ENCODE measurements around the gene ATP6V0A4.
"Not testable (repeated sequence)": the region's sequence is repeated elsewhere in the genome, so short reads cannot be mapped to it uniquely, and the experiment has no call there.

ATP6V0A4 gene

GRCh38 chr7:138801256-138801655 is 3.3 kb upstream of the ATP6V0A4 start:
- DNase-seq = no peak

- DNase-seq = no peak
These were observed 1.5 kb upstream of the ATP6V0A4 start for GRCh38 chr7:138799336-138800000.

DNA sequence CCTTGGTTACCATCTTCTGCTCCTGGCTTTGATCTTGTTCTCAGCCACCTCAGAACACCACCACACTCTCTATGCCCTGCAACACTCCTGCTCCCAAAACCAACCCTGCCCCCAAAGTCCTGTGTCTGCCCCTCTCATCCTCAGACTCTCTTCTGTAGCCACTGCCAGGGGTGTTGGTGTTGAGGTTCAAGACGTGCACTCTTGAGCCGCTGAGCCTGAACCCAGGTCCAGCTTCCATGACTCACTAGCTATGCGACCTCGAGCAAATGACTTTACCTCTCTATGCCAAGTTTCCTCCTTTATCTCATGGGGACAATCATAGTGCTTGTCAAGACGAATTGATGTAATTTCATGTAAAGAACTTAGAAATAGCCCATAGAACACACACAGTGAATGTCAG is 840 bp upstream of the ATP6V0A4 start:
- DNase-seq = no peak

DNA sequence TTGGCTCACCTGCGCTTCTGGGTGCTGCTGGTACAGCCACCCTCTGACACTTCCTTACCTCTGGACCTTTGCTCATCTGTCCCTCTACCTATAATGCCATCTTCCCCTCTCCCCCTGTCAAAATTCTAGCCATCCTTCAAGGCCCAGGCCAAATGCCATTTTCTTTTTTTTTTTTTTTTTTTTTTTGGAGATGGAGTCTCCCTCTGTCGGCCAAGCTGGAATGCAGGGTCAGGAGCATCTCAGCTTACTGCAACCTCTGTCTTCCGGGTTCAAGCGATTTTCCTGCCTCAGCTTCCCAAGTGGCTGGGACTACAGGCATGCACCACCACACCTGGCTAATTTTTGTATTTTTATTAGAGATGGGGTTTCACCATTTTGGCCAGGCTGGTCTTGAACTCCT is 950 bp downstream of the ATP6V0A4 start:
- not testable (repeated sequence) for DNase-seq

- DNase-seq = no peak
These were observed 1.9 kb downstream of the ATP6V0A4 start for GRCh38 chr7:138796038-138796615.

DNA sequence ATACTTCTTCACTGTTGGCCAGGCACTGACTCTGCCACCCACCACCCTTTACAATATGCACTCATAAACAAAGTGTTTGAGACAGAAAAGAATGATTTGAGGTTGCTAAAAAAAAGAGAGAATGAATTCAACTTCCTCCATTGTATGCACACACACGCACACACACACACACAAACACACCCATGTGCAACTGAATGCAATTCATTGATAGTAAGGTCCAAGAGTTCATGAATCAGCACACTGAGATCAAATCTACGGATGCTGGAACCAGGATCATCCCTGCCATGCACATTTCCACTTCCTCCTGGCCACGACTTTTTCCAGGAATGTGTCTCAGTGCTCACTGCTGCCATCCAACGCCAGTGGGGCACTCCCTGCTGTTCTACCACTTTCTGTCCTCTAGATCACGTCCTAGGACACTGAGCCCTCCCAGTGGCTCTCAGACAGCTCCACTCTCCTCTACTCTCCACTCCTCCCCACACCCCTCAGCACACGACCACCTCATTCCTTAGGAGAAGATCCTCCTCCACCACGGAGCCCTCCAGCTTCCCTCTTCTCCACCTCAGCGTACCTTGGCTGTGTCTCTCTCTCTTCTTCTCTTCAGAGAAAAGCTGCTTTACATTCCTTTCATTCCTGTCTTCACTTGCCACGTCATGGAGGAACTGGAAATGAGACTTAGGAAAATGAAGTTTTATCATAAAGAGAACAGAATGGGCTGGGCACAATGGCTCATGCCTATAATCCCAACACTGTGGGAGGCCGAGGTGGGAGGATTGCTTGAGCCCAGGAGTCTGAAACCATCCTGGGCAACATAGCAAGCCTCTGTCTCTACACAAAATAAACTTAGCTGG is 12.2 kb downstream of the ATP6V0A4 start:
- no peak for DNase-seq

DNA sequence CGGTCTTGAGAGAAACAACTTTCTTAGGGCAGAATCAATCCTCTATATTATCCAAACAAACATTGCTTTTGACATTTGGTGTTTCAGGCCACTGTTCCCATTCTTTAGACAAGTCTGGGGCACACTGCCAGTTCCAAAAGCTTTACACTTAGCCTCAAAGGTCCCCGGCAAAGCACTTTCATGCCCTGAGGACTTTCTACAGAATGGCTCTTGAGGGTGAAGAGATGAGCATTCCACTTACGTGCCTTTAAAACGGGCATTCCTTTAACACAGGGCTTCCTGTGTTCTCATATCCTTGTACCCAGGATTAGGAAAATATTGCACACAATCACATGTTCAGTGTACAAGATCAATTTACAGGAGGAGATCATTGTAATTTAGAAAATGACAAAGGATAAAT is 13.3 kb downstream of the ATP6V0A4 start:
- no peak for DNase-seq

DNA sequence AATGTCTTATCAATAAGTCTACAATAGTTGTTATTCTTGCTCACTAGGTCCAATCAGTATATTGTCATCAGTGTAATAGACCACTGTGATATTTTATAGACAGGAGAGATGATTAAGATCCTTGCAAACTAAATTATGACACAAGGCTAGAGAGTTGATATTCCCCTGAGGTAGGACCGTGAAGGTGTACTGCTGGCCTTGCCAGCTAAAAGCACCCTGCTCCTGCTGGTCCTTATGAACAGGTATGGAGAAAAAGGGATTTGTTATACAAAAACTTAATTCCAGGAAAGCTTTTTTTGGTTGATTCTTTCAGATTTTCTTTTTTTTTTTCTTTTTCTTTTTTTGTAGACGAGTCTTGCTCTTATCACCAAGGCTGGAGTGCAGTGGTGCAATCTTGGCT is 17.0 kb downstream of the ATP6V0A4 start:
- no peak for DNase-seq

- DNase-seq = peak; percentile 37
These were observed 21.7 kb downstream of the ATP6V0A4 start for GRCh38 chr7:138776166-138776833.

DNA sequence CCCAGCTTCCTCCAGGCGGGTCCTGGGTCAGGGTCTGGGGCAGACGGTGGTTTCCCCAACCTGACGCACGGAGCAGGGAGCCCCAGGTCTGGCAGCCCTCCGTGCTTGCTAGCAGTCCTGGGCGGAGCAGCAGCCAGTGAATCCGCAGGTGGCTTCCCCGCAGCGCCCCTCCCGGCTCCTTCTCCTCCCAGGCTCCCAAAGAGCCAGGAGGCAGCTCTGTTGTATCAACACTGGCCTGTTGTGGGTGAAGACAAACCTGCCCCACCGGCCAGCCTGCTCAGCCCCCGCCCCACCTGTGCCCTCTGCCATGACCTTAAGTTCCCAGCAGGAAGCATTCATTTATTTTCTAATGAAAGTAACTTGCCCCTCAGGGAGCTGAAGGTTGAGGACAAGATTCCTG is 24.2 kb downstream of the ATP6V0A4 start:
- no peak for DNase-seq

GRCh38 chr7:138773176-138773575 is 24.8 kb downstream of the ATP6V0A4 start:
- no peak for DNase-seq

GRCh38 chr7:138770904-138771303 is 27.1 kb downstream of the ATP6V0A4 start:
- no peak for DNase-seq

DNA sequence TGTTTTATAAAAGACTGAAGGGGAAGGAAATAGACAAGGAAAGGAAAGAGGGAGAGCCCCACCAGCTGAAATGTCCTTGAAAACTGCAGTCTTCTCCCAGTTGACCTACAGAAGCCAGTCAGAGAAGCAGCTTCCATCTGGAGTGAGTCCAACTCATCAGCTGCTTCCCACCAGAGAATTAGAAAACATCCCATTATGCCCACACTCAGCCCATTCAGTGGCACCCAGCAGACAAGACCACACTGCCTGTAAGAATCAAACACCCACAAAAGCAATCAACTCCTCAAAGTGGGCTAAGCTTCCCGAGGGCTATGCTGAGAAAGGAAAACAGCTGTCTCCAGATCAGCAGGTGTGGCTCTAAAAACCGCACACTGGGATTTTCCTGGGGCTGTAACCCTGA is 29.8 kb downstream of the ATP6V0A4 start:
- peak; percentile 31 for DNase-seq

DNA sequence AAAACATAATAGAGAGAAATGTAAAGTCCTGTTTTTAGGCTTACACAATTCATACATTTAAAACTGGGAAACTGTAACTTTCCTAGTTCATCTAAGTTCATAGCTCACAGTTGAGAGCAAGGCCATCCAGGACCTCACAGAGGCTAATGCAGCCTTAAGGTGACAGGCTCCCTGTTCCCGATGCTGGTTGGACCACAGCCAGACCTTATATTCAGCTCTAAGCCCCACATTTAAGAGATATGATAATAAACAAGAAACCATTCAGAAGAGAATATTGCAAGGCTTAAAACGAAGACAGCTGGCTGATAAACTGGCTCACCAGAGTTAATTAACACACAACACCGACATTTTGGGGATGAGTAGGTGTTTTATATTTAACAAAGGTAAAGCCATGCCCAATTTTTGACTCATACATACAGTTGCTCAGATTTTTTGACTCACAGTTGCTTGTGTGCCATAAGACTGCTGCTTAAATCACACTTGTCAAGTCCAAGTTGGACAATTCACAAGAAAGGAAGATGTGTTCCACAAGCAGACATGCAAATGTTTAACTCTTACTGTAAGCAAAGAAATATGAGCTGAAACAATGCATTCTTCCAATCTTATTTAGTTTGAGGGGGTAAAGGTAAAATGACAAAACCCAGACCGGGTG is 41.3 kb downstream of the ATP6V0A4 start:
- DNase-seq = no peak

DNA sequence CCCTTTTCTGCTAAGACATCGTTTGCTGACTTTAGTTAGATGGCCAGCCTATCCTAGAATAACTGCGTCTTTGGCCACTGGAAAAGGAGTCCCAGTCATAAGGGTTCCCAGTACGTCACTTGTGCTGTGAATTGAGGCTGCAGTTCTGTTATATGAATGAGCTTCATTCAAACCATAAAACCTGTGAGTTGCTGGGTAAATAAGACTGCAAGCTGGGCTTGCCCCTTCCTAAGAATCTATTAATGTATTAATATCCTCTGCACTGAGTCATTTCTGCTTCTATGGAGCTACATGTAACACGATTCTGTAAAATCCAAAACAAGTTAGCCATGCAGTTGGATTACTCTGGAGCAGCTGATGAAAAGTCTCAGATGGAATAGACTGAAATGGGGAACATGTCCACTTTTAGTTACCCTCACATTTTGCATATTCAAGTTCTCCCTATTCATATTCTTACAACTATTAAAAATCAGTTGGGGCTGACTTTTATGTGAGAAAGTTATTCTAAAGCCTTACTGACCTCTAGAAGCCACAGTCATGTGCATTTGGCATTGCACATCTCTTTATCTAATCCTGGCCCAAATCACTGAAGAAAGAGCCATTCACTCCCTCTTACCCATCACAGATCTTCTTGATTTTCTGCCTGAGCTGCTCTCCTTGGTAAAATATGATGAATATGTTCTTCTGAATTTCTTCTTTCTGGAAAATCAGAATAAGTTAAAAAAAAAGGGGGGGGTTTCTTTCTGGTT is 42.0 kb downstream of the ATP6V0A4 start:
- DNase-seq = no peak

GRCh38 chr7:138755331-138755747 is 42.7 kb downstream of the ATP6V0A4 start:
- DNase-seq = no peak

DNA sequence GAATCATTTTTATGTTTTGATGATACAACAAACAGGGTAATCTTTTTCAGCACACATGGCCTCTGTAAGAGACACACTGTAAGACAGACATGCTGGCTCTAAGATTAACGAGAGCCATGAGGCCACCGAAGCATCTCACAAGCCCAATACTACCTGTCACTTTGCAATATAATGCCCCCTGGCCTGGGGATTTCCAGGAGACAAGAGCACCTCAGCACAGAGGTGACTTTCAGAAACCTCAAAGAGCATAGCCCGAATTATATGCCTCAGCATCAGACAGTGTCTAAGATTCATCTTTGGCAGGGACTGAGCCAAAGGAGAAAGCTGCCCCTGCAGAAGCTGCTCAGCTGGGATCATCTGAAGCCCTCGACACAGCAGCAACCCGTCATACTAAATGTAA is 44.4 kb downstream of the ATP6V0A4 start:
- DNase-seq = no peak

GRCh38 chr7:138753150-138753518 is 44.9 kb downstream of the ATP6V0A4 start:
- no peak for DNase-seq

GRCh38 chr7:138752518-138753149 is 45.4 kb downstream of the ATP6V0A4 start:
- peak; percentile 66 for DNase-seq

DNA sequence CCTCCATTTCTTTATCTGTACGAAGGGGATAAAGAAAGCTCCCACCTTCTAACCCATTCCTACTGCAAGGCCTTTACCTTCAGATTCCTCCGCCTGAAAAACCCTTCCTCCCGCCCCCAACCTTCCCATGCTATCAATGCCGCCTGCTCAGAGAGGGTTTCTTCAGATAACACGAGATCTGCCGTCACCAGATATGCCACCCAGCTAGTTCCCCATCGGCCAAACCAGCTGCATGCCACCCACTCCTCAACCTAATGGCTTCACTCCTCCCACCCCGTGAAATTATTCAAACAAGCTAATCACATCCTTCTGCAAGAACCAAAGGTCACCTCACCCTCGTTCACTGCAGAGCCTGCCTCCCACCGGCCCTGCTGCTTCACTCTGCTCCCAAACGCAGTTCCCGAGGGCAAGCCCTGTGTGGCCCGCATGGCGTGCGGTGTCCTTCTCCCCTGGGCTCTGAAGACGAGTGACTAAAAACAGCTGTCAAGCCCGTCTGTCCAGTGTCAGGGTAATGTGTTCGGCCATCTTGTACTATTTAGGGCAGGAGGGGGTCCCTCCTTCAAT is 47.0 kb downstream of the ATP6V0A4 start:
- no peak for DNase-seq

- no peak for DNase-seq
These were observed 47.5 kb downstream of the ATP6V0A4 start for GRCh38 chr7:138750473-138750872.
